Measurements from ENCODE around the gene ZNF827.

DNA sequence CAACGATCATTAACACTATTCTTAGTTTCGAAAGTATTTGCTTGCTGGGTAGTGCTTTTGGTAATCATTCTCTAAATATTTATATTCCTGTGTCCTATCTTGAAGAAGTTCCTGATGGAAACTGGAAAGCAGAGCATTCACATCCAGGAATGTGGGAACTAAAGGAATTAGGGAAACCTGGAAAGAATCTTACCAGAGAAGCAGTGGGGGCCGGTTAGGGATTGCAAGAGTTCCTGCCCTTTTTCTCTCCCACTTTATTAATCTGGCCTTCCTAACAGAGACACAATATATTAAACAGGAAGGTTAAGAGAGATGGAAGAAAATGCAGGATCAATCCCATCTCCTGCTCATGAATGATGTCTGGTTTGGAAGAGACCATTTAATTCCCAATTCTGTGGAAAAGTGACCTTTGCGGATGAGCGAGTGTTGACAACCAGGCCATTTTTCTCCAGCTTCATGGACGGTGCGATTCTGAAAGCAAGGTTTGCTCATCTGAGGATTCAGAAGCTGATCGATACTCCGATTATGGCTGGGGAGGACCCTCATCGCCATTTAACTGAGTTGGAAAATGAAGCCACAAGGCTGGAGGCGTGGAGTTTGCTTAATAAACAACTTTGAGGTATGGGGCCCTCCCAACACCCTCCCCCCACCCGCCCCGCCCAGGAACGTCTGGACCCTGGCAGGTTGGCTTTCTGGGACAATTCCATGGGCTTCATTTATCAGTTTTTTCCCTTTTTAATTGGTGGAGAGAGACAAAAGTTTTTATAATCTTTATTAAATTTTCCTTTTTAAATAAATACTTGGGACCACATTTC lies 206.4 kb downstream of the ZNF827 start:
- TF ChIP-seq, protein P1, sequence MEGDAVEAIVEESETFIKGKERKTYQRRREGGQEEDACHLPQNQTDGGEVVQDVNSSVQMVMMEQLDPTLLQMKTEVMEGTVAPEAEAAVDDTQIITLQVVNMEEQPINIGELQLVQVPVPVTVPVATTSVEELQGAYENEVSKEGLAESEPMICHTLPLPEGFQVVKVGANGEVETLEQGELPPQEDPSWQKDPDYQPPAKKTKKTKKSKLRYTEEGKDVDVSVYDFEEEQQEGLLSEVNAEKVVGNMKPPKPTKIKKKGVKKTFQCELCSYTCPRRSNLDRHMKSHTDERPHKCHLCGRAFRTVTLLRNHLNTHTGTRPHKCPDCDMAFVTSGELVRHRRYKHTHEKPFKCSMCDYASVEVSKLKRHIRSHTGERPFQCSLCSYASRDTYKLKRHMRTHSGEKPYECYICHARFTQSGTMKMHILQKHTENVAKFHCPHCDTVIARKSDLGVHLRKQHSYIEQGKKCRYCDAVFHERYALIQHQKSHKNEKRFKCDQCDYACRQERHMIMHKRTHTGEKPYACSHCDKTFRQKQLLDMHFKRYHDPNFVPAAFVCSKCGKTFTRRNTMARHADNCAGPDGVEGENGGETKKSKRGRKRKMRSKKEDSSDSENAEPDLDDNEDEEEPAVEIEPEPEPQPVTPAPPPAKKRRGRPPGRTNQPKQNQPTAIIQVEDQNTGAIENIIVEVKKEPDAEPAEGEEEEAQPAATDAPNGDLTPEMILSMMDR (optimal IDR thresholded peaks at IDR 0.05 in 1 of 3, IDR thresholded peaks at IDR 0.05 in 1 of 3, conservative IDR thresholded peaks at IDR 0.05 in 1 of 3; ENCODE audit: extremely low read depth in 1 of 3, insufficient read depth in 2 of 3, low read length in 3 of 3): no peak
- no peak for TF ChIP-seq EZH2 (IDR thresholded peaks at IDR 0.05; ENCODE audit: low read length)
